ENCODE results near the gene PPP3CB. TPM values are rescaled to one million over a fixed set of nuclear protein-coding genes. Genes with fewer than 3 reads are reported as not detected.

PPP3CB gene
- total and polyA plus RNA-seq, 2 experiments from 2014 or later = 17.9 to 38.5 TPM

GRCh38 chr10:73408061-73408460 lies 87.8 kb downstream of the PPP3CB start:
- Mint-ChIP-seq H3K9me3 (no peaks in the 10 kb centered on the region), H3K27ac (no peak overlapping the region), H3K4me3 (no peak overlapping the region), H3K27me3 (ENCODE audit: insufficient read depth, low read depth, poor library complexity) (peaks cover 4% of the 10 kb centered on the region), H3K4me1 (peaks cover 18% of the 10 kb centered on the region), H3K36me3 (ENCODE audit: low read depth) (peaks cover 9% of the 10 kb centered on the region; the same call in 2 of the 3 replicates)
- Histone ChIP-seq H3K27me3 (ENCODE audit: insufficient read depth) (no peaks in the 10 kb centered on the region), H3K27ac (ENCODE audit: low read depth) (no peak overlapping the region), H3K79me2 (replicated peaks; ENCODE audit: insufficient read depth) (peaks cover 100% of the 10 kb centered on the region), H3K9me2 (ENCODE audit: insufficient read depth) (peaks cover 3% of the 10 kb centered on the region; the same call in 1 of the 2 replicates), H4K20me1 (replicated peaks; ENCODE audit: insufficient read depth) (no peaks in the 10 kb centered on the region; the same call in none of the 2 replicates), H3K36me3 (ENCODE audit: insufficient read depth) (no peaks in the 10 kb centered on the region), H3F3A (replicated peaks; ENCODE audit: low read depth) (no peaks in the 10 kb centered on the region), H3K4me3 (no peak overlapping the region), H2AFZ (no peak overlapping the region), H3K4me2 (no peak overlapping the region), H3K4me1 (ENCODE audit: insufficient read depth) (peaks cover 13% of the 10 kb centered on the region)
- DNase-seq (ENCODE audit: low spot score) = no peak
- no peak for ATAC-seq
- no peak for TF ChIP-seq POLR2AphosphoS5 (IDR thresholded peaks at IDR 0.05; ENCODE audit: low read depth)
- no peak for TF ChIP-seq ETS1 (IDR thresholded peaks at IDR 0.05)
- TF ChIP-seq STAT1 (IDR thresholded peaks at IDR 0.05; ENCODE audit: unreplicated experiment) = no peak
- TF ChIP-seq EZH2phosphoT487 (IDR thresholded peaks at IDR 0.05; ENCODE audit: unreplicated experiment) = no peak
- no peak for TF ChIP-seq CTCF (conservative IDR thresholded peaks at IDR 0.05; ENCODE audit: low read depth in 2 of 2)
- TF ChIP-seq ZNF114 (CRISPR knock-in tag; IDR thresholded peaks at IDR 0.05) = no peak
- no peak for TF ChIP-seq ZNF462 (CRISPR knock-in tag; IDR thresholded peaks at IDR 0.05)
- TF ChIP-seq ZNF331 (CRISPR knock-in tag; IDR thresholded peaks at IDR 0.05; ENCODE audit: low read depth) = no peak
- no peak for TF ChIP-seq JUNB (IDR thresholded peaks at IDR 0.05; ENCODE audit: unreplicated experiment)
- no peak for TF ChIP-seq NANOG (IDR thresholded peaks at IDR 0.05; ENCODE audit: borderline replicate concordance)
- TF ChIP-seq, protein P1, sequence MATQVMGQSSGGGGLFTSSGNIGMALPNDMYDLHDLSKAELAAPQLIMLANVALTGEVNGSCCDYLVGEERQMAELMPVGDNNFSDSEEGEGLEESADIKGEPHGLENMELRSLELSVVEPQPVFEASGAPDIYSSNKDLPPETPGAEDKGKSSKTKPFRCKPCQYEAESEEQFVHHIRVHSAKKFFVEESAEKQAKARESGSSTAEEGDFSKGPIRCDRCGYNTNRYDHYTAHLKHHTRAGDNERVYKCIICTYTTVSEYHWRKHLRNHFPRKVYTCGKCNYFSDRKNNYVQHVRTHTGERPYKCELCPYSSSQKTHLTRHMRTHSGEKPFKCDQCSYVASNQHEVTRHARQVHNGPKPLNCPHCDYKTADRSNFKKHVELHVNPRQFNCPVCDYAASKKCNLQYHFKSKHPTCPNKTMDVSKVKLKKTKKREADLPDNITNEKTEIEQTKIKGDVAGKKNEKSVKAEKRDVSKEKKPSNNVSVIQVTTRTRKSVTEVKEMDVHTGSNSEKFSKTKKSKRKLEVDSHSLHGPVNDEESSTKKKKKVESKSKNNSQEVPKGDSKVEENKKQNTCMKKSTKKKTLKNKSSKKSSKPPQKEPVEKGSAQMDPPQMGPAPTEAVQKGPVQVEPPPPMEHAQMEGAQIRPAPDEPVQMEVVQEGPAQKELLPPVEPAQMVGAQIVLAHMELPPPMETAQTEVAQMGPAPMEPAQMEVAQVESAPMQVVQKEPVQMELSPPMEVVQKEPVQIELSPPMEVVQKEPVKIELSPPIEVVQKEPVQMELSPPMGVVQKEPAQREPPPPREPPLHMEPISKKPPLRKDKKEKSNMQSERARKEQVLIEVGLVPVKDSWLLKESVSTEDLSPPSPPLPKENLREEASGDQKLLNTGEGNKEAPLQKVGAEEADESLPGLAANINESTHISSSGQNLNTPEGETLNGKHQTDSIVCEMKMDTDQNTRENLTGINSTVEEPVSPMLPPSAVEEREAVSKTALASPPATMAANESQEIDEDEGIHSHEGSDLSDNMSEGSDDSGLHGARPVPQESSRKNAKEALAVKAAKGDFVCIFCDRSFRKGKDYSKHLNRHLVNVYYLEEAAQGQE (IDR thresholded peaks at IDR 0.05; ENCODE audit: unreplicated experiment) = no peak
- no peak for TF ChIP-seq EZH2 (IDR thresholded peaks at IDR 0.05; ENCODE audit: low read depth, unreplicated experiment)
- TF ChIP-seq CREB1 (CRISPR knock-in tag; IDR thresholded peaks at IDR 0.05; ENCODE audit: low read depth) = no peak

Measured in GM23338 (cell line).